Spleen (tissue), 11 donors: ENCODE results near the gene CUTA. TPM values are rescaled to one million over a fixed set of nuclear protein-coding genes. Genes with fewer than 3 reads are reported as not detected.
A peak's percentile ranks its signal among the peaks of the same experiment; 100 is the strongest.

Experiments used
- DNase-seq: peaks from one replicate; pipeline ENCODE4 v3.0.0-alpha.2; 2020
- H3K27ac ChIP-seq, 8 donors: fragments of 200-600 bp; sonication (generic) in 7 of 8; 1 replicate in 4 of 8; 2 replicates in 4 of 8; pipeline versions ENCODE4 v1.5.0 to v1.8.0; 2016 to 2021; ENCODE audit warnings: inconsistent platforms in 4 of 8, mild to moderate bottlenecking in 4 of 8, moderate library complexity in 1 of 8
- H3K27me3 ChIP-seq, 7 donors: fragments of 200-600 bp; sonication (generic) in 6 of 7; replicated peaks in 1 of 7; 1 replicate in 4 of 7; 2 replicates in 3 of 7; pipeline versions ENCODE4 v1.5.0 to v1.8.0; 2016 to 2021; ENCODE audit warnings: inconsistent platforms in 3 of 7, mild to moderate bottlenecking in 1 of 7
- H3K36me3 ChIP-seq, 6 donors: fragments of 200-600 bp; sonication (generic) in 5 of 6; 1 replicate in 4 of 6; 2 replicates in 2 of 6; pipeline versions ENCODE4 v1.5.0 to v1.8.0; 2016 to 2021; ENCODE audit warnings: inconsistent platforms in 2 of 6
- H3K4me1 ChIP-seq, 6 donors: fragments of 200-600 bp; sonication (generic) in 5 of 6; 1 replicate in 3 of 6; 2 replicates in 3 of 6; pipeline versions ENCODE4 v1.5.0 to v1.8.0; 2016 to 2021; ENCODE audit warnings: inconsistent platforms in 3 of 6
- H3K4me3 ChIP-seq, 8 donors: fragments of 200-600 bp; sonication (generic) in 7 of 8; 1 replicate in 4 of 8; 2 replicates in 4 of 8; pipeline versions ENCODE4 v1.5.0 to v1.8.0; 2016 to 2021; ENCODE audit warnings: inconsistent platforms in 4 of 8, mild to moderate bottlenecking in 4 of 8, moderate library complexity in 2 of 8
- H3K9me3 ChIP-seq, 8 donors: fragments of 200-600 bp; sonication (generic) in 7 of 8; 1 replicate in 4 of 8; 2 replicates in 4 of 8; pipeline versions ENCODE4 v1.5.0 to v1.8.0; 2016 to 2021; ENCODE audit warnings: inconsistent platforms in 4 of 8
- POLR2A ChIP-seq, 3 donors: fragments of 450-650 bp; IDR thresholded peaks; one replicate each; pipeline ENCODE4 v1.5.1; 2017; ENCODE audit warnings: antibody characterized with exemption in 3 of 3, mild to moderate bottlenecking in 1 of 3
- POLR2AphosphoS5 ChIP-seq, 3 donors: sonication (generic); formaldehyde crosslinking; IDR thresholded peaks; one replicate each; pipeline ENCODE4 v1.5.1; 2017; ENCODE audit warnings: antibody characterized with exemption in 3 of 3
- WGBS, 5 donors: extraction: QIAGEN DNeasy Blood & Tissue Kit in 3 of 5; methylation state at CpG; one replicate each; pipeline versions ENCODE4 v1.1.5 to v1.1.7; 2013 to 2018; 5-methylcytosine and 5-hydroxymethylcytosine counted together
- intact Hi-C: fragments of 100-400 bp; cut with DNase I; formaldehyde crosslinking; loops from one replicate; pipeline ENCODE4 v1.15.0; 2023; ENCODE audit warnings: low total_unique reads
- polyA plus RNA-seq, 3 donors: library from polyadenylated mRNA; stranded (reverse); fragments of 200-250 nt; gene quantifications; one replicate each; pipeline ENCODE4 v1.2.1, GENCODE V29; 2013
- total RNA-seq, 7 donors: library from RNA; depleted of rRNA in 3 of 7; stranded (reverse); fragments of >200 nt in 3 of 7; fragmentation: NEBNext Ultra II Directional in 4 of 7; extraction: Animal tissue kit (Norgen Biotek cat#: 25700) in 4 of 7; gene quantifications; one replicate each; pipeline versions ENCODE4 v1.1.0 to v1.2.1, GENCODE V29; 2016 to 2021
- TF ChIP-seq, protein P1 (sequence below), 11 experiments: fragments of 200-600 bp in 7 of 11; fragments of 450-650 bp in 4 of 11; sonication (generic) in 4 of 11; IDR thresholded peaks in 8 of 11; conservative IDR thresholded peaks in 3 of 11; 1 replicate in 7 of 11; 2 replicates in 4 of 11; pipeline versions ENCODE4 v1.4.0 to v1.8.0; 2016 to 2021; ENCODE audit warnings: antibody characterized with exemption in 11 of 11, inconsistent platforms in 4 of 11, mild to moderate bottlenecking in 1 of 11
- donor health status: healthy with polysubstance abuse.
- donor health status: DM: no; HTN: no; CAD: no; lungs with moderate emphysema.
- donor health status: DM: no; HTN: no; CAD: no.
- donor health status: Bipolar disorder and iron deficiency.
- donor health status: healthy.
- donor health status: DM: no; HTN: no; CAD: no.
- donor health status: DM: yes; HTN: yes; CAD: no.

Gene CUTA
- total and polyA plus RNA-seq, 10 donors = 113 to 225 (median 137) TPM

DNA sequence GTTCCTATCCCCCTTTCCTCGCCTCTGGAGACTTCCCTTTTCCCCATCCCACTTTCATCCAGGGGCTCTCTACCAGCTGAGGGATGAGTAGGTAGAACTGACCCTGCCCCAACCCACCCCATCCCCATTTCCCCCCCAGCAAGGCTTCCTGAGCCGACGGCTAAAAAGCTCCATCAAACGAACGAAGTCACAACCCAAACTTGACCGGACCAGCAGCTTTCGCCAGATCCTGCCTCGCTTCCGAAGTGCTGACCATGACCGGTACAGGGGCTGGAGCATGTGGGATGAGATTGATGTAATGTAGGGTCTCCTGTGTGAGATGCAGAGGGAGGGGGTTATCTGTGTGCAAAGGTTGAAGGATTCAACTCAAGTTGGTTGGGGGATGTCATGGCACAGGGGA lies 14.6 kb upstream of the CUTA start:
- Histone ChIP-seq H3K4me3 (peak overlapping the region in 3 of 8 donors; percentile 34 to 87 (median 58)), H3K9me3 (no peaks in the 10 kb centered on the region), H3K36me3 (peaks cover 0 to 27% (median 23%) of the 10 kb centered on the region in 6 donors), H3K27ac (peak overlapping the region in 4 of 8 donors; percentile 90 to 96 (median 92)), H3K27me3 (no peaks in the 10 kb centered on the region), H3K4me1 (peaks cover 26 to 63% (median 54%) of the 10 kb centered on the region in 6 donors)
- no peak for DNase-seq
- WGBS, 5 donors = 41 to 73% (median 53%) methylated on average over 10 of the region's 10 CpGs
- intact Hi-C loops = loop anchor here (10.0 kb wide), 1 partner anchor 142 kb away; no protein-coding TSS in a partner anchor
- TF ChIP-seq POLR2AphosphoS5 (IDR thresholded peaks at IDR 0.05) (no peak), POLR2A (IDR thresholded peaks at IDR 0.05) (no peak)
- TF ChIP-seq, protein P1, sequence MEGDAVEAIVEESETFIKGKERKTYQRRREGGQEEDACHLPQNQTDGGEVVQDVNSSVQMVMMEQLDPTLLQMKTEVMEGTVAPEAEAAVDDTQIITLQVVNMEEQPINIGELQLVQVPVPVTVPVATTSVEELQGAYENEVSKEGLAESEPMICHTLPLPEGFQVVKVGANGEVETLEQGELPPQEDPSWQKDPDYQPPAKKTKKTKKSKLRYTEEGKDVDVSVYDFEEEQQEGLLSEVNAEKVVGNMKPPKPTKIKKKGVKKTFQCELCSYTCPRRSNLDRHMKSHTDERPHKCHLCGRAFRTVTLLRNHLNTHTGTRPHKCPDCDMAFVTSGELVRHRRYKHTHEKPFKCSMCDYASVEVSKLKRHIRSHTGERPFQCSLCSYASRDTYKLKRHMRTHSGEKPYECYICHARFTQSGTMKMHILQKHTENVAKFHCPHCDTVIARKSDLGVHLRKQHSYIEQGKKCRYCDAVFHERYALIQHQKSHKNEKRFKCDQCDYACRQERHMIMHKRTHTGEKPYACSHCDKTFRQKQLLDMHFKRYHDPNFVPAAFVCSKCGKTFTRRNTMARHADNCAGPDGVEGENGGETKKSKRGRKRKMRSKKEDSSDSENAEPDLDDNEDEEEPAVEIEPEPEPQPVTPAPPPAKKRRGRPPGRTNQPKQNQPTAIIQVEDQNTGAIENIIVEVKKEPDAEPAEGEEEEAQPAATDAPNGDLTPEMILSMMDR (IDR thresholded peaks at IDR 0.05 in 8 of 11, conservative IDR thresholded peaks at IDR 0.05 in 3 of 11) = no peak

GRCh38 chr6:33431880-33432541 lies 14.1 kb upstream of the CUTA start:
- H3K9me3 ChIP-seq = no peaks in the 10 kb centered on the region
- DNase-seq = peak; percentile 86
- H3K4me1 ChIP-seq = peaks cover 30 to 68% (median 59%) of the 10 kb centered on the region in 6 donors
- peak overlapping the region in 6 of 8 donors; percentile 27 to 87 (median 34) for H3K4me3 ChIP-seq
- no peaks in the 10 kb centered on the region for H3K27me3 ChIP-seq
- peak; percentile 28 to 53 (median 43) for TF ChIP-seq POLR2AphosphoS5 (IDR thresholded peaks at IDR 0.05)
- TF ChIP-seq, protein P1 (IDR thresholded peaks at IDR 0.05 in 8 of 11, conservative IDR thresholded peaks at IDR 0.05 in 3 of 11) = no peak
- 13 to 23% (median 17%) methylated on average over 12 of the region's 12 CpGs for WGBS, 5 donors
- intact Hi-C loops = loop anchor here (10.0 kb wide), 1 partner anchor 143 kb away; no protein-coding TSS in a partner anchor
- H3K36me3 ChIP-seq = peaks cover 0 to 22% (median 18%) of the 10 kb centered on the region in 6 donors
- H3K27ac ChIP-seq = peak overlapping the region in 4 of 8 donors; percentile 90 to 96 (median 92)

DNA sequence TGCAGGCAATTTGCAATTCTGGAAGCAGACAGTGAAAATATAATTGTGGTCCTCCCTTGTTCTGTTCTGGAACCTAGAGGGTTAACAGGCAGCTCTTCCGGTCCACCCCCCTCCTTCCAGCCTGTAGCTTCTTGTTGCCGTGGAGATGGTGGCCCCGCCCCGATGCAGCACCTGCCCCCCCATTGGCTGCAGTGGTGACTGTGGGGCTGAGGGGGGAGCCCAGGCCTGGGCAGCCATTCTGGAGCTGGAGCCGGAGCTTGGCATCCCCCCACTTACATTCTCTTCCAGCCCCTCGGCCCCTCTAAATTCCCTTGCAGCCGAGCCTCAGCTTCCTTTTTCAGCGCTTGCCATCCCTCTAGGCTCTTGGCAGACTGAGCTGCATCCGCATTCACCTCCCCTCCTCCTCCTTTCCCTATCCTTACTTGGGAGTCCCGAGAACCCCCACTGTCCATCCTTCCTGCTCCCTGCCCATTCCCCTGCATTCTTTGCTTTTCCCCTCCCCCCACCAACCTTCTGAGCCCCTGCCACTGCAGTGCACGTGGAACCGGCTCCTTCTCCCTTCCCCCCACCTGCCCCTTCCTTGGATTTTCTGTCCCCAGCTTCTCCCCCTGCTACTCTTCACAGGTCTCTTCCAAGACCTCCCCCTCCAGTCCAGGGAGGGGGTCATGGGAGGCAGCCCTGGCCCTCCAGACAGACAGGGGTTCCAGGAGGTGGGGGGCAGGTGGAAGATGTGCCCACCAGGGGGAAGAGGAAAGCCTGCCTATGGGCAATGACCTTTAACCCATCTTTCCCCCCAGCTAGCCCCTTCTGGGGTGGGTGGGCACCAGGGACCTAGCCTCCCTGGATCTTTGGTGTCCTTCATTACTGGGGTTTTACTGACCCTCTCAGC lies 13.3 kb upstream of the CUTA start:
- Histone ChIP-seq H3K9me3 (no peaks in the 10 kb centered on the region), H3K4me3 (peak overlapping the region in 7 of 8 donors; percentile 17 to 87 (median 34)), H3K36me3 (peaks cover 0 to 14% (median 11%) of the 10 kb centered on the region in 6 donors), H3K27me3 (no peaks in the 10 kb centered on the region), H3K4me1 (peaks cover 34 to 76% (median 67%) of the 10 kb centered on the region in 6 donors), H3K27ac (peak overlapping the region in 5 of 8 donors; percentile 89 to 96 (median 91))
- peak; percentile 94 for DNase-seq
- TF ChIP-seq POLR2A (IDR thresholded peaks at IDR 0.05) (no peak), POLR2AphosphoS5 (IDR thresholded peaks at IDR 0.05) (peak in 2 of 3 donors; percentile 37 to 58)
- TF ChIP-seq, protein P1 (IDR thresholded peaks at IDR 0.05 in 8 of 11, conservative IDR thresholded peaks at IDR 0.05 in 3 of 11) = no peak
- 1 to 5% (median 2%) methylated on average over 11 to 12 of the region's 12 CpGs for WGBS, 5 donors
- intact Hi-C loops = loop anchor here (10.0 kb wide), 1 partner anchor 144 kb away; no protein-coding TSS in a partner anchor
